ENCODE results near the gene UROD.
"Not testable (repeated sequence)": the region's sequence is repeated elsewhere in the genome, so short reads cannot be mapped to it uniquely, and the experiment has no call there.

Gene UROD

DNA sequence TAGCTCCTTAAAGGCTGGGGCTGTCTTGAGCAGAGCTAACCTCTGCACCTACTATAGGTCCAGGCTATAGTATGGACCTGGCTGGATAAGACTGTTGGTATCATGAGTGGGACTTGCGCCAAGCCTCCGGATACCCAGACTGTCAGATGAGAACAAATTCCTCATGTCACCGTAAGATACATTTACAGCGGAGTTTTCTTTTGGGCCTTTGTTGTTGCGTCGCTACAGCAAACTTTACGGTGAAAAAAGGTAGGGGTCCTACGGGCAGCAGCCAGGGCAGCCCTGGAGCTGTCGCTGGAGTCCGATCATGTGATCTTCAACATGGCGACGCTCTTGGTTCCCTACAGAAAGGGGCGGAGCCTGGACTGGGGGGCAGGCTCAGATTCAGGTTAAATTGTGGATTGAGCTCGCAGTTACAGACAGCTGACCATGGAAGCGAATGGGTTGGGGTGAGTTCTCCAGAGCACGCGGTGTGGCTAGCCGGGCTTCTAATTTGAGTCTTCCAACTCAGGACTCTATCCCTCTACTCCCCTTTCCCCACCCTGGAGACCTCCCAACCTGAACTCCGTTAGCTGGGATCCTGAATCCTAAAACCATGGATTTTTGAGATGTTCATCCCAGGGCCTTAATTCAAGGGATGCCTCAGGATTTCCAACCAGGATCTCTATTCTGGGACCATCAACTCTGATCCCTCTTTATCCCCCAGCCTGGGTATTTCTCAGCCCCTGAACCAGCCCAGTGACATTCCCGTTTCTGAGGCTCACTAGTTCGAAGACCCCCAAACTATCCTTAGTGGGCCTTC is at the start of gene UROD:
Gene UROD, plus strand, starts transcription at position 418 of the 802 bp plus-strand sequence. Its CDS starts 12 bp downstream, at position 430.
- peak; percentile 88 for DNase-seq

DNA sequence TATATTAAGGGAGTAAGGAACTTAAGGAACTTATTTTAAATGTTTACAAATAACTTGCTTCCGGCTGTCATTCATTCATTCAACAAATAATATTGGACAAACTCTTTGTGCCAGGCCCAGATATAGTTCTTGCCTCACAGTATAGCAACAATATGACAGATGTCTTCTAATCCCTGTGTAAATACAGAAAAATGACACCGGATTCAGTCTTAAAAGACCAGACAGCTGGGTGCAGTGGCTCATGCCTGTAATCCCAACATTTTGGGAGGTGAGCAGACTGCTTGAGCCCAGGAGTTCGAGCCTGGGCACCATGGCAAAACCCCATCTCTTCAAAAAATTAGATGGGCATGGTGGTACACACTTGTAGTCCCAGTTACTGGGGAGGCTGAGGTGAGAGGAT is 49.3 kb upstream of the UROD start:
- no peak for DNase-seq

GRCh38 chr1:44964396-44964795 is 47.7 kb upstream of the UROD start:
- no peak for DNase-seq

DNA sequence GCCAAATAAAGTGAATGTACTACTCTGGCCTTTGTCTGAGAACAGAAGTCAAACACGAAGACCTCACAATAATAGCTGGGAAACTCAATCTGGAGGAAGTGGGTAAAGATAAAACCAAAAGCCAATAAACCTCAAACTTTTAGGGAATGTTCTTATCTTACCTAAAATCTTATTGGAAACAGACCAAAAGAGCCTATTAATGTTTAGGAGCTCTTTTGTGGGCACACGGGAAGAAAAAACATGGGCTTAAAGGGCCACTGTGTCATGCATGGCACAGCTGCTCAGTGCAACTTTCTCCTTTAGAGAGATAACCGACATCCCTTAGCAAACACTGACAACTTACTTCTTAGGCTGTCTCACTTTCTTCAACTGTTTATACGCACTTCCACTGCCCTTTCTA is 41.7 kb upstream of the UROD start:
- no peak for DNase-seq

GRCh38 chr1:44973645-44974044 is 38.4 kb upstream of the UROD start:
- no peak for DNase-seq

DNA sequence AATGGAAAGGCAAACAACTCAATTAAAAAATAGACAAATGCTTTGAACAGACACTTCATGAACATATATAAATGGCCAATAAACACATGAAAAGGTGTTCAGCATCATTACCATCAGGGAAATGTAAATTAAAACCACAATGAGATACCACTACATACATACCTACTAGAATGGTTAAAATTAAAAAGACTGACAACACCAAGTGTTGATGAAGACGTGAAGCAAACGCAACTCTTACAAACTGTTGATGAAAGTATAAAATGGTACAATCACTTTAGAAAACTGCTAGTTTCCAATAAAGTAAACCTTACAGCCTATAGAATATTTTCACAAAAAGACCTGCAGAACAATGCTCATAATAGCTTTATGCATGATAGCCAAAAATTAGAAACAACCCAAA is 35.8 kb upstream of the UROD start:
- no peak for DNase-seq

DNA sequence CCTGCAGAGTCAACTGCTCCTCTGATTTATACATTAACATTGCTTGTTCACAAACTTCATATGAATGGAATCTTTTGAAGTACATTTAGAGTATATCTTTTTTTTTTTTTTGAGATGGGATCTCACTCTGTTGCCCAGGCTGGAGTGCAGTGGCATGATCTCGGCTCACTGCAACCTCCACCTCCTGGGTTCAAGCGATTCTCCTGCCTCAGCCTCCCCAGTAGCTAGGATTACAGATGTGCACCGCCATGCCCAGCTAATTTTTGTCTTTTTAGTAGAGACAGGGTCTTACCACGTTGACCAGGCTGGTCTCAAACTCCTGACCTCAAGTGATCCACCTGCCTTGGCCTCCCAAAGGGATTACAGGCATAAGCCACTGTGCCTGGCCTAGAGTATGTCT is 34.7 kb upstream of the UROD start:
- DNase-seq = not testable (repeated sequence)

DNA sequence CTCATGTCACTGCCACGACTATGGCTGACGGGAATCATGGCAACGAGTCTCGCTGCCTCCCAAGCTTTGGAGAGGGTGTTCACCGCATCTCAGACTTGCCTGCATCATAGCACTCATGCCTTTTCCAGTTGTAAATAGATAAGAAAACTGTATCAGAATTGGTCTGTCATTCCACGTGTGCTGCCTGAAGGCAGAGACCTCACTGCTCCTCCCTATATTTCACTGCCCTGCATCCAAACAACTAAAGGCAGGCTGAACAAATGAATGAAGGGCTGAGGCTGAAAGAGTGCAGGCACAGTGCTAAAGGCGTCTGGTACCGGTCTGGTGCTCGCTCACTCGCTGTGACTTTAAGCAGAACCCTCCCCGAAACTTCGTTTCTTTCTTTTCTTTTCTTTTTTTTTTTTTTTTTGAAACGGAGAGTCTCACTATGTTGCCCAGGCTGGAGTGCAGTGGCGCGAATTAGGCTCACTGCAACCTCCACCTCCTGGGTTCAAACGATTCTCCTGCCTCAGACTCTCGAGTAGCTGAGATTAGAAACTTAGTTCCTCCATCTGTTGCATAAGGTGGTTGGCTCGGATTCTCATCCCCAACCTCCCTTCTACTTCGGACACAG is 26.2 kb upstream of the UROD start:
- no peak for DNase-seq

GRCh38 chr1:44988531-44989156 is 23.4 kb upstream of the UROD start:
- no peak for DNase-seq

DNA sequence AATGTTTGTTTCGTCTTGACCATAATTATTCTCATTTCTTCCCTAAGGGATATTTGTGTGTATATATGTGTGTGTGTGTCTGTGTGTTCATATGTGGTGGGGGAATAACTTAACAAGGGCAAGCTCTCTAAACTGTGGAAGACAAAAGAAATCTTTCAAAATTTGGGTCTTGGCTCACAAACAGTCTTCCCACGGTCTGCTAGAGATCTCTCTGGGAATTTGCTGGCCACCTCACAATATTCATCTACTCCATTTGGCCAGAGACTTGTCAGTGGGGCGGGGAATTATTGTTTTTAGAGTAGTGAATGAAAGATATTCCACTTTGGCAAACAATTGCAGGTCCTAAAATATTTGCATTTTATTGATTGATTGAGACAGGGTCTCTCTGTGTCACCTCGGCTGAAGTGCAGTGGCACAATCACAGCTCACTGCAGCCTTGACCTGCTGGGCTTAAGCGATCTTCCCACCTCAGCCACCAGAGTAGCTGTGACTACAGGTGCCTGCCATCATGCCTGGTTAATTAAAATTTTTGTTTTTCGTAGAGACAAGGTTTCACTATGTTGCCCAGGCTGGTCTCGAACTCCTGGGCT is 17.6 kb upstream of the UROD start:
- no peak for DNase-seq

DNA sequence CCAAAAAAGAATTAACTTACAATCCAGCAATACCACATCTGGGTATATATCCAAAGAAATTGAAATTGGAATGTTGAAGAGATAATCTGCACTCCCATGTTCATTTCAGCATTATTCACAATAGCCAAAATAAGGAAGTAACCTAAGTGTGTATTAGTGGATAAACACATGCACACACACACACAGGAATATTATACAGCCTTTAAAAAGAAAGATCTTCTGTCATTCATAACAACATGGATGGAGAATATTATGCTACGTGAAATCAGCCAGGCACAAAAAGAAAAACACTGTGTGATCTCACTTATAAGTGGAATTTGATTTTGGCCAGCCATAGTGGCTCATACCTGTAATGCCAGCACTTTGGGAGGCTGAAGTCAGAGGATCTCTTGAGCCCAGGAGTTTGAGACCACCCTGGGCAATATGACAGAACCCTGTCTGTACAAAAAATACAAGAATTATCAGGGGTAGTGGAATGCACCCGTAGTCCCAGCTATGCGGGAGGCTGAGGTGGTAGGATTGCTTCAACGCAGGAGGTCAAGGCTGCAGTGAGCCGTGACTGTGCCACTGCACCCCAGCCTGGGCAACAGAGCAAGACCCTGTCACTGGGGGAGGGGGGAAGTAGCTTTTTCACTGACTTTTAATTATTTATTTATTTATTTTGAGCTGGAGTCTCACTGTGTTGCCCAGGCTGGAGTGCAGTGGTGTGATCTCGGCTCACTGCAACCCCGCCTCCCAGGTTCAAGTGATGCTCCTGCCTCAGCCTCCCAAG is 16.4 kb upstream of the UROD start:
- DNase-seq = no peak

GRCh38 chr1:44999232-44999631 is 12.8 kb upstream of the UROD start:
- DNase-seq = no peak

- no peak for DNase-seq
Observed at GRCh38 chr1:45001011-45001481, 11.0 kb upstream of the UROD start.

DNA sequence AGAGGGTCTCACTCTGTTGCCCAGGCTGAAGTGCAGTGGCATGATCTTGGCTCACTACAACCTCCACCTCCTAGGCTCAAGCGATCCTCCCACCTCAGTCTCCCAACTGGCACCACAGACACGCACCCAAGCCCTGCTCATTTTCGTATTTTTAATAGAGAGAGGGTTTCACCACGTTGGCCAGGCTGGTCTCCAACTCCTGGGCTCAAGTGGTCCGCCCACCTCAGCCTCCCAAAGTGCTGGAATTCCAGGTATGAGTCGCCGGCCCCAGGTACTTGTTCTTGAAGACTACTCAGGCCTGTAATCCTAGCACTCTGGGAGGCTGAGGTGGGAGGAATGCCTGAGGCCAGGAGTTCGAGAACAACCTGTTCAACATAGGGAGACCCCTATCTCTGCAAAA is 10.5 kb upstream of the UROD start:
- DNase-seq = not testable (repeated sequence)

DNA sequence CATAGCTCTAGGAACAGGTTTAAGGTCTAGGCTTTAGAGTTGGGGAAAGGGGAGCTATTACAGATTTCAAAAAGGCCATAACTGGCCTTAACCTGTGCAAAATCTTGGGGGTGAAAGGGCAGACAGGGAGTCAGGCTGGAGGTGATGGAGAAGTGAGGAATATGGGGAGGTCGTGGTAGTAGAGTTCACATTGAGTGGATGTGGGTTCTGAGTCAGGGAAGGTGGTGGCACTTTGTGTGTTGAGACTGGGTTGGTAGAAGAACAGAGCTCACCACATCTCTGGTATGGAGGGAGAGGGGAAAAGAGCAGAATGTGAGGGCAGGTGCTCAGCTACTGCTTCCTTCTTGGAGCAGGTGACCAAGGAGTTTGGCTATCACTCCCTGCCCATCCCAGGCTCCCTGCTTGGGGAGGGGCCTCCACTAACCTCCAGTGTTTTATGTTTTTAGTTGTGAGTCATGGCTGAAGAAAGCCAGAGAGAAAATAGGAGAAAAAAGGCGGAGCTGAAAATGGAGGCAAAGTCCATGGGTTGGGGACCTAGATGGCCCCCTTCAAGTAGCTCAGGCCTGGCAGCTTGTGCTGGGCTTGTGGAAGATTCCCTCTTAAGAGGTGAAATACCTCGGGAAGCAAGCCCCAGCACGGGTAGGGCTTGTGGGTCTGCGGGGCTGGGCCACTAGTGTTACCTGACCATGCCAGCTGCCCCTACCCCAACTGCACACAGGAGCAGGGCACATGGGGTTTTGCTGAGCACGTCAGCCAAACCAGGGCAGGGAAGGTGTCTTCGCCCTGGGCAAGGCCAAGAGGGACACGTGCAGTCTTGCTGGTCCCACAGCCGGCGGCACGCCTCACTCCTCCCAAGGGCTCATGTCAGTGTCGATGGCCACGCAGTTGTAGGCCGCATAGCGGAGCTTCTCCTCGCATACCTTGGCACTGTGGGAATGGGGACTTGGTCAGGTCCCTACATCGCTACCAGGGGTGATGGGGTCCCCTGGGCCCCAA is 9.1 kb upstream of the UROD start:
- DNase-seq = no peak

DNA sequence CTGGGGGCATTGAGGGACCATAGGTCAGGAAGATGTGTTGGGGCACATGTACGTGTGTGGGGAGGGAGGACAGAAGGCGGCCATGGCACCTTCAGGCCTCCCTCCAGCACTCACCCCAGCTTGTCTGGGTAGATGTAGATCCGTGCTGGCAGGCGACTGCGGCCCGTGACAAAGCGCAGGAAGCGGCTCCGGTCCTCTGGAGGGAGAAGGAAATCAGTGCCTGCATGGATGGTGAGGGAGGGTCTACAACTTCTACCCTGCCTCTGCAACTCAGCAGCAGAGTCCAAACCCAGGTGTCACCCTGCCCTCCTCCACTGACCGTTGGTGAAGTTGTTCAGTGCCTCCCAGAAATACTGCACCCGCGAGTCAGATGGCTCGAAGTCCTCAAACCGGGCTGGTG is 8.3 kb upstream of the UROD start:
- no peak for DNase-seq

- DNase-seq = no peak
Observed at GRCh38 chr1:45004281-45004920, 7.7 kb upstream of the UROD start.

DNA sequence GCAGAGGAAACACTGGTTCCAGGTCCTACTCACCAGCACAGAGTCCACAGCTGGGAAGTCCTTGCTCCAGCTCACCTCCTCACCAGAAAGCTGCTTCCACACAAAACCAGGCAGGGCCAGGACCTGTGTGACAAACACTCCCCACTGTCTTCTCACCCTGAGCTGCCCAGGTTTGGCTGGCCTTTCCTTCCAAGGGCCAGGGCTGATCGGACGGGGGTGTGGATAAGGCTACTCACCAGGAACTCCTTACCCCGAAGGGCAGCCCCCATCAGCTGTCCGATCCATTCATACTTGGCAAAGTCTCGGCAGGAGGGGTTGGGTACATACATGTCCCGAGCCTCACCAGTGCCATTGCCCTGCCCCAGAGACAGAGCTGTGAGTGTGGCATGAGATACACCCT is 6.3 kb upstream of the UROD start:
- no peak for DNase-seq

- DNase-seq = no peak
Observed at GRCh38 chr1:45007311-45007710, 4.7 kb upstream of the UROD start.

DNA sequence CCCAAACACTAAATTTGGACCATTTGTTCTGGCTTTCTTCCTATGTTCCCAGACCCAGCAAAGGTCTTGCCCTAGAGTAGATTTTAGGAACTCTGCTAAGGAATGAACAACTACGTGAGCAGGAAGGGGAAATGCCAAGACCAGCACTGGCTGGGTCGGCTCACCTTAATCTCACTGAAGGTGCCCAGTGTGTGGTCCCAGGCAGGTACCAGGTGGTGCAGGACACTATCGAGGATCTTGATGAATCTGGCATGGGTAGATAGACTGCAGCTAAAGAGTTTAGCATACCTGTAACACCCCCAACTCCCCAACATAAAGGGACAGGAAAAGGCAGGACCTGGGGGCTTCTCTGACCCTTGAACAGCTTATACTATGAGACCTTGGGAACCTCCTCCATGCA is 4.0 kb upstream of the UROD start:
- no peak for DNase-seq

DNA sequence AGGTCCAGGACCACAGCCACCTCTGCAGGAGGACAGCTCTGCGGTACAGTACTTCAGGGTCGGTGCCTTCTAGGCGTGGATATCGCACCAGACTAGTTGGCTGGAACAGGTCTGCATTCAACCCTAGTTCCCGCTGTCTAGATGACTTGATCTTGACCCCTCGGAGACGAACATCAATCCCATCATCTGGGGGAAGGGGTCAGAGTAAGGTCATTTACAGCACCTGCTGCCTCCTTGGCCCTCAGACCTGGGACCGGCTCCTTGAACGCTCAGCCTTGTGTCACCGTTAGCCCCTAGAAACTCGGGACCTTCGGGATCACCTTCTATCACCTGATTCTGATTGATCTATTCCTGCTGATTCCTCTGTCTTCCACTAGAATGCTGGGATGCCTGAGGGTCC is 3.5 kb upstream of the UROD start:
- DNase-seq = no peak

Measured in activated CD4-positive, CD25-positive, alpha-beta regulatory T cell treated with anti-CD3 and anti-CD28 coated beads, Interleukin-2, amount 50 U/mL, for 72 hours (primary cell).